Cardiac fibroblast (primary cell): ENCODE data around the gene DNAH12.

Experiments
- DNase-seq, 2 donors: peaks; one replicate each; pipeline versions ENCODE4 v3.0.0 to v3.0.0-alpha.2; 2010; ENCODE audit warnings: low read depth in 2 of 2
- H3K4me3 ChIP-seq, 2 donors: replicated peaks in 1 of 2; 1 replicate in 1 of 2; 2 replicates in 1 of 2; pipeline ENCODE4 v1.5.1; 2011; ENCODE audit warnings: low read depth in 2 of 2, low read length in 2 of 2, mild to moderate bottlenecking in 2 of 2, moderate library complexity in 1 of 2
- CTCF ChIP-seq: IDR thresholded peaks from one replicate; pipeline ENCODE4 v1.5.1; 2011; ENCODE audit warnings: low read depth, mild to moderate bottlenecking, low read length, inconsistent platforms

The DNAH12 gene

GRCh38 chr3:57292159-57292896 lies 251.8 kb downstream of the DNAH12 start, which contains the start of gene ASB14:
TSS of gene ASB14 (minus strand) at chr3:57292685. CDS start at chr3:57292033, 652 bp downstream.
- TF ChIP-seq CTCF: no peak
- H3K4me3 ChIP-seq: no peak within 1 kb of the TSS
- no peak for DNase-seq

- TF ChIP-seq CTCF: no peak
- H3K4me3 ChIP-seq: no peak overlapping the region
- no peak for DNase-seq
Observed at GRCh38 chr3:57288403-57288802, 255.7 kb downstream of the DNAH12 start.

- no peak for TF ChIP-seq CTCF
- DNase-seq: no peak
- H3K4me3 ChIP-seq: no peak overlapping the region
Observed at GRCh38 chr3:57287205-57287604, 256.9 kb downstream of the DNAH12 start.

- H3K4me3 ChIP-seq: no peak overlapping the region
- DNase-seq: no peak
- no peak for TF ChIP-seq CTCF
Observed at GRCh38 chr3:57283334-57283733, 260.8 kb downstream of the DNAH12 start.

GRCh38 chr3:57281715-57282114 lies 262.4 kb downstream of the DNAH12 start:
- peak in 1 of 2 donors; percentile 52 for DNase-seq
- TF ChIP-seq CTCF: no peak
- no peak overlapping the region for H3K4me3 ChIP-seq

- TF ChIP-seq CTCF: no peak
- no peak for DNase-seq
- no peak overlapping the region for H3K4me3 ChIP-seq
Observed at GRCh38 chr3:57279685-57280084, 264.5 kb downstream of the DNAH12 start.

- no peak for DNase-seq
- no peak overlapping the region for H3K4me3 ChIP-seq
- TF ChIP-seq CTCF: no peak
Observed at GRCh38 chr3:57278237-57278636, 265.9 kb downstream of the DNAH12 start.
